Measurements from ENCODE around the gene SCFD2. TPM values are rescaled to one million over a fixed set of nuclear protein-coding genes. Genes with fewer than 3 reads are reported as not detected.
A peak's percentile ranks its signal among the peaks of the same experiment; 100 is the strongest.

The SCFD2 gene
- total RNA-seq, 4 donors from 2014 or later = 12.7 to 23.7 (median 18.3) TPM

DNA sequence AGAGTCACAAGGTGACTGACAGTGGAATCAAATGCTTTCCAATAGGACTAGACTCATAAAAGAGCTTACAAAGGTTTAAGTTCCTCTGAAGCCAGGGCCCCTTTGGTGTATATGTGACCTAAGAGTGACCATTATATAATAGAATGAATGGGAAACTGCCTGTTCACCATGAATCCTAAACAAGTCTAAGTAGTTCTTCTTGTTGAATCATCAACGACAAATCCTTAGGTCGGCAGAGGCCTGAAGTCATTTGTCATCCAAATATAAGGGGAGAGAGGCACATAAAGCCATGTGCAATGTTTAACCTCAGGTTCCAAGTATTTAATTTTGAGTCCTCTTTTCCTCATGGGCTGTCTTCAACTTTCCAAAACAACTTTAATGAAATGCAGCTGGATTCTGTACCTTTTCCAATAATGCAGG is 381.4 kb downstream of the SCFD2 start:
- no peak overlapping the region for H3K4me3 ChIP-seq
- intact Hi-C loops (cut with DNase I; ENCODE audit: low total_unique reads) (loop anchor here (5.0 kb wide), 1 partner anchor 437 kb away; no protein-coding TSS in a partner anchor), in situ Hi-C loops (cut with MboI; ENCODE audit: low pct_ligation_motif_present in 1 of 4, low pct_unique_long_range_greater_than_20kb in 1 of 4, low sequenced_read_pairs in 3 of 4) (loop anchor here (5.0 to 25.0 kb wide), 4 partner anchors 437 to 747 kb away; no protein-coding TSS in a partner anchor)
- no peak overlapping the region for H3K27ac ChIP-seq
- DNase-seq = no peak
- no peaks in the 10 kb centered on the region for H3K9me3 ChIP-seq
- no peaks in the 10 kb centered on the region for H3K36me3 ChIP-seq
- 33% methylated on average over 2 of the region's 2 CpGs; no CpG with 5 or more reads in 1 of the 2 donors for WGBS, 2 donors (ENCODE audit: low coverage in 1 of 2)
- peaks cover 0 to 11% (median 0%) of the 10 kb centered on the region in 4 donors for H3K4me1 ChIP-seq
- TF ChIP-seq POLR2AphosphoS5 (IDR thresholded peaks at IDR 0.05) (no peak), EP300 (IDR thresholded peaks at IDR 0.05; ENCODE audit: low read depth) (no peak), POLR2A (IDR thresholded peaks at IDR 0.05) (no peak)
- TF ChIP-seq, protein P1, sequence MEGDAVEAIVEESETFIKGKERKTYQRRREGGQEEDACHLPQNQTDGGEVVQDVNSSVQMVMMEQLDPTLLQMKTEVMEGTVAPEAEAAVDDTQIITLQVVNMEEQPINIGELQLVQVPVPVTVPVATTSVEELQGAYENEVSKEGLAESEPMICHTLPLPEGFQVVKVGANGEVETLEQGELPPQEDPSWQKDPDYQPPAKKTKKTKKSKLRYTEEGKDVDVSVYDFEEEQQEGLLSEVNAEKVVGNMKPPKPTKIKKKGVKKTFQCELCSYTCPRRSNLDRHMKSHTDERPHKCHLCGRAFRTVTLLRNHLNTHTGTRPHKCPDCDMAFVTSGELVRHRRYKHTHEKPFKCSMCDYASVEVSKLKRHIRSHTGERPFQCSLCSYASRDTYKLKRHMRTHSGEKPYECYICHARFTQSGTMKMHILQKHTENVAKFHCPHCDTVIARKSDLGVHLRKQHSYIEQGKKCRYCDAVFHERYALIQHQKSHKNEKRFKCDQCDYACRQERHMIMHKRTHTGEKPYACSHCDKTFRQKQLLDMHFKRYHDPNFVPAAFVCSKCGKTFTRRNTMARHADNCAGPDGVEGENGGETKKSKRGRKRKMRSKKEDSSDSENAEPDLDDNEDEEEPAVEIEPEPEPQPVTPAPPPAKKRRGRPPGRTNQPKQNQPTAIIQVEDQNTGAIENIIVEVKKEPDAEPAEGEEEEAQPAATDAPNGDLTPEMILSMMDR (IDR thresholded peaks at IDR 0.05) = no peak
- no peaks in the 10 kb centered on the region for H3K27me3 ChIP-seq

DNA sequence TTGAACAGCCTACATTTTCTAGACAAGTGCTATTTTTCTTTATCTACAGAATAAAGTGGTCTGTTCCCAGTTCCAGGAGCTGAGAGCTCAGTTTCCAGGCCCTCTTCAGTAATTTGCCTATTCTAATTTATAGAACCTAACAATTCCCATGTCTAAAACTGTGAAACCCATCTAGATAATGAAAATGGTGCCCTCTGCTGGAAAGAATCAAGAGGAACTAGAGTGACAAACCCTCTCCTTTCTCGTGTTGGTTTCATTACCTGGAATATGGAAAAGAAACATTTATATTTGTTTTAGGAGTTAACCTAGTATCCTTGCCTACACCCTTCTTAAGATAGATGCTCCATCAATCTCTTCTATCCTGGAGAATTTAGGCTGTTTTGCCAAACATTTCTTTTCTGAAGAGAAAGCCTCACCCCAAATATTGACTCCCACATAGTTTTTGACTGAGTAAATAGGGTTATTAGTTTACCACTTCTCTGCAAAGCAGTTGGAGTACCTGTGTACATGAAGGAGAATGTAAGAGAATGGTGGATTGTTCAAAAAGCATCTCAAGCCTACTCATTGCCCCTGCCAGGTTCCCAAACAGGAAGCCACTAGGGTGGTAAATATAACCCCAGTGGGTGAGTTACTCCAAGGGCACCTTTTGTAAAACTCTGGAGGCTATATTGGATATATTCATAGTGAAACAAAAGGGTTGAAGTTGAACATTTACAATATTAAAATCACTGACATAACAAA is 382.1 kb downstream of the SCFD2 start:
- WGBS, 2 donors (ENCODE audit: low coverage in 1 of 2) = 0 to 8% methylated on average over 1 of the region's 1 CpG
- intact Hi-C loops (cut with DNase I; ENCODE audit: low total_unique reads) = loop anchor here (5.0 kb wide), 1 partner anchor 436 kb away; no protein-coding TSS in a partner anchor
- H3K4me1 ChIP-seq = peaks cover 0 to 11% (median 0%) of the 10 kb centered on the region in 4 donors
- no peak overlapping the region for H3K27ac ChIP-seq
- DNase-seq = no peak
- no peaks in the 10 kb centered on the region for H3K27me3 ChIP-seq
- no peak overlapping the region for H3K4me3 ChIP-seq
- TF ChIP-seq POLR2A (IDR thresholded peaks at IDR 0.05) = no peak
- TF ChIP-seq, protein P1 (IDR thresholded peaks at IDR 0.05) = peak; percentile 67 to 77 (median 69)
- in situ Hi-C loops (cut with MboI; ENCODE audit: low pct_ligation_motif_present in 1 of 4, low pct_unique_long_range_greater_than_20kb in 1 of 4, low sequenced_read_pairs in 3 of 4) = loop anchor here (5.0 to 25.0 kb wide), 4 partner anchors 436 to 746 kb away; no protein-coding TSS in a partner anchor
- no peaks in the 10 kb centered on the region for H3K36me3 ChIP-seq
- H3K9me3 ChIP-seq = no peaks in the 10 kb centered on the region

DNA sequence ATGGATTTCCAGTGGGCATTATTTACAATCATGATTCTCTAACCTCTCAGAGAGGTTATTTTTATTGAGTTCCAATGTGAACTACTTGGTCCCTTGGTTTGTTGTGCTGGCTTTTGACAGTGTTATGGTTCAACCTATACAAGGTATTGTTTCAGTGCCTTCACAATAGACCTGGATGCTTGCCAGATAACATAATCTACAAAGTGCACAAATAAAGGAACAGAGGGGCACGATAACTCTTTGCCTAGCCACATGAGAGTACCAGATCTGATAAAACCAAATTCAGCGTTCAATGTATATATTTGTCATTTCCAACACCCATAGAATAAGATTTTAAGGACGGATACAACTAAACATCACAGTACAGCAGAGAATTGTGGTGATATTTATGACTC is 382.9 kb downstream of the SCFD2 start:
- TF ChIP-seq, protein P1 (IDR thresholded peaks at IDR 0.05) = no peak
- no peak for TF ChIP-seq POLR2AphosphoS5 (IDR thresholded peaks at IDR 0.05)
- TF ChIP-seq EP300 (IDR thresholded peaks at IDR 0.05; ENCODE audit: low read depth) = no peak
- no peak for TF ChIP-seq POLR2A (IDR thresholded peaks at IDR 0.05)
- H3K36me3 ChIP-seq = no peaks in the 10 kb centered on the region
- H3K4me1 ChIP-seq = peaks cover 0 to 11% (median 0%) of the 10 kb centered on the region in 4 donors
- WGBS, 2 donors (ENCODE audit: low coverage in 1 of 2) = 57 to 68% methylated on average over 3 of the region's 3 CpGs
- H3K27ac ChIP-seq = no peak overlapping the region
- no peaks in the 10 kb centered on the region for H3K9me3 ChIP-seq
- in situ Hi-C loops (cut with MboI; ENCODE audit: low pct_ligation_motif_present in 1 of 4, low pct_unique_long_range_greater_than_20kb in 1 of 4, low sequenced_read_pairs in 3 of 4) (loop anchor here (5.0 to 25.0 kb wide), 4 partner anchors 436 to 746 kb away; no protein-coding TSS in a partner anchor), intact Hi-C loops (cut with DNase I; ENCODE audit: low total_unique reads) (loop anchor here (5.0 kb wide), 1 partner anchor 436 kb away; no protein-coding TSS in a partner anchor)
- H3K4me3 ChIP-seq = no peak overlapping the region
- H3K27me3 ChIP-seq = no peaks in the 10 kb centered on the region
- DNase-seq = no peak

DNA sequence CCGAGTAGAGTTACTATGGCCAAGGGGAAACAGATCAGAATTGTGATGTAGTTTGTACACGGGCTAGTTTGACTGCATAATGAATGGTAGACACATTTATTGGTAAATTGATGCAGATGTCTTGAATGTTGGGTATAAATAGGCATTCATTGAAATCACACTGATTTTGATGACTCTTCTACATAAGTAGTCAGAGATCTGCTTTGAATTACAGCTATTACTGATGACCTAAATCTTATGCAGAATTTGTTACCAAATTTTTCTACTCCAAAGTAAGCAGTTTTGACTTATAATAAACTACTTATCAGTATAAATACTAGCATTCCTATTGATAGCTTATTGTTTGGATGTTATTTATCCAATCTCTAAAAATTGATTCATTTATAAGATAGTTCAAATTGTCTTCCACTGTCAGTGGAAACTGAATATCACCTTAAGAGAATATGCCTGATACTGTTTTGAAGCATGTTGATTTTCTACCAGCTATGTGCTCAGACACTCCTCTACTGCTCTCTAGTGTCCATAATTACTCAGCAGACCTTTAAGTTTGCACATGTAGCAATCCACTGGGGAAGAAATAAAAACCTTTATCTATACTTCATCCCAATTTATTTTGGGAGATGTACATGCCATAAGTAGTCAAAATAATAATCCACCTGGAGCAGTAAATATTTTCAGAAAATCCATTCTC is 383.5 kb downstream of the SCFD2 start:
- intact Hi-C loops (cut with DNase I; ENCODE audit: low total_unique reads) (loop anchor here (5.0 kb wide), 1 partner anchor 435 kb away; no protein-coding TSS in a partner anchor), in situ Hi-C loops (cut with MboI; ENCODE audit: low pct_ligation_motif_present in 1 of 4, low pct_unique_long_range_greater_than_20kb in 1 of 4, low sequenced_read_pairs in 3 of 4) (loop anchor here (5.0 to 25.0 kb wide), 4 partner anchors 435 to 745 kb away; no protein-coding TSS in a partner anchor)
- Histone ChIP-seq H3K36me3 (no peaks in the 10 kb centered on the region), H3K4me3 (no peak overlapping the region), H3K9me3 (no peaks in the 10 kb centered on the region), H3K27me3 (no peaks in the 10 kb centered on the region), H3K27ac (no peak overlapping the region), H3K4me1 (peaks cover 0 to 11% (median 0%) of the 10 kb centered on the region in 4 donors)
- TF ChIP-seq EP300 (IDR thresholded peaks at IDR 0.05; ENCODE audit: low read depth) = no peak
- TF ChIP-seq, protein P1 (IDR thresholded peaks at IDR 0.05) = peak; percentile 52 to 60 (median 56)
- no peak for TF ChIP-seq POLR2A (IDR thresholded peaks at IDR 0.05)
- TF ChIP-seq POLR2AphosphoS5 (IDR thresholded peaks at IDR 0.05) = no peak
- WGBS, 2 donors (ENCODE audit: low coverage in 1 of 2) = 71% methylated on average over 2 of the region's 2 CpGs; no CpG with 5 or more reads in 1 of the 2 donors
- DNase-seq = no peak
